CD4-positive, CD25-positive, alpha-beta regulatory T cell (primary cell): ENCODE data around the gene GAGE2A. TPM values are rescaled to one million over a fixed set of nuclear protein-coding genes. Genes with fewer than 3 reads are reported as not detected.
"Not testable (repeated sequence)": the region's sequence is repeated elsewhere in the genome, so short reads cannot be mapped to it uniquely, and the experiment has no call there.

Experiments used
- ATAC-seq, 2 donors: fragments of 150-1000 bp; cut with Tn5 transposase; one replicate each; pipeline ENCODE4 v1.10.0; 2021; ENCODE audit warnings: low read depth in 2 of 2, moderate number of reproducible peaks in 2 of 2, moderate library complexity in 1 of 2
- DNase-seq, 3 donors: peaks; one replicate each; pipeline versions ENCODE4 v3.0.0 to v3.0.0-alpha.2; 2012 to 2022; ENCODE audit warnings: mixed read lengths in 1 of 3
- H3K27ac ChIP-seq: one replicate; pipeline ENCODE4 v1.7.0; 2013; ENCODE audit warnings: mild to moderate bottlenecking, low read length; ENCODE audit not compliant: insufficient read depth, poor library complexity, severe bottlenecking
- H3K27me3 ChIP-seq: one replicate; pipeline ENCODE4 v1.7.0; 2013; ENCODE audit warnings: low read length; ENCODE audit not compliant: control insufficient read depth, insufficient read depth
- H3K36me3 ChIP-seq: one replicate; pipeline ENCODE4 v1.7.0; 2013; ENCODE audit warnings: mild to moderate bottlenecking, low read length, moderate library complexity; ENCODE audit not compliant: control insufficient read depth, insufficient read depth
- H3K4me1 ChIP-seq: 2 replicates; pipeline ENCODE4 v1.7.0; 2013; ENCODE audit warnings: mild to moderate bottlenecking, low read length; ENCODE audit not compliant: insufficient read depth, control insufficient read depth, poor library complexity, severe bottlenecking
- H3K4me3 ChIP-seq: one replicate; pipeline ENCODE4 v1.7.0; 2013; ENCODE audit warnings: low read depth, mild to moderate bottlenecking, low read length, moderate library complexity
- H3K9me3 ChIP-seq, 2 experiments: 1 replicate in 1 of 2; 2 replicates in 1 of 2; pipeline ENCODE4 v1.7.0; 2013; ENCODE audit warnings: low read length in 2 of 2, mild to moderate bottlenecking in 1 of 2, moderate library complexity in 1 of 2; ENCODE audit not compliant: control insufficient read depth in 2 of 2
- H3K27ac Mint-ChIP-seq, 3 donors: one replicate each; pipeline ENCODE4 v1.8.0; 2020 to 2022; ENCODE audit warnings: mild to moderate bottlenecking in 3 of 3, mixed read lengths in 3 of 3, moderate library complexity in 2 of 3
- H3K27me3 Mint-ChIP-seq: one replicate; pipeline ENCODE4 v1.8.0; 2022; ENCODE audit warnings: mild to moderate bottlenecking, mixed read lengths
- H3K36me3 Mint-ChIP-seq: one replicate; pipeline ENCODE4 v1.8.0; 2020; ENCODE audit warnings: mixed read lengths
- H3K4me1 Mint-ChIP-seq, 4 donors: one replicate each; pipeline ENCODE4 v1.8.0; 2020 to 2022; ENCODE audit warnings: mixed read lengths in 4 of 4, mild to moderate bottlenecking in 1 of 4
- H3K4me3 Mint-ChIP-seq, 4 donors: one replicate each; pipeline ENCODE4 v1.8.0; 2020 to 2022; ENCODE audit warnings: mild to moderate bottlenecking in 4 of 4, mixed read lengths in 4 of 4, moderate library complexity in 3 of 4
- H3K9me3 Mint-ChIP-seq, 7 donors: one replicate each; pipeline ENCODE4 v1.8.0; 2020 to 2022; ENCODE audit warnings: mixed read lengths in 7 of 7, mild to moderate bottlenecking in 3 of 7, moderate library complexity in 2 of 7
- polyA plus RNA-seq, 4 donors: library from polyadenylated mRNA; unstranded; fragments of 300-500 nt; fragmentation: Illumina TruSeq; gene quantifications; one replicate each; pipeline ENCODE4 v1.2.3, GENCODE V29; 2021
- total RNA-seq: library from RNA; stranded (reverse); gene quantifications from one replicate; pipeline ENCODE4 v1.2.3, GENCODE V29; 2022

The GAGE2A gene
- total RNA-seq (not detected), polyA plus RNA-seq (not detected)

- DNase-seq, H3K27me3 ChIP-seq, ATAC-seq, H3K9me3 ChIP-seq, H3K36me3 ChIP-seq, H3K27ac ChIP-seq, H3K4me3 Mint-ChIP-seq, H3K9me3 Mint-ChIP-seq, H3K4me3 ChIP-seq, H3K4me1 ChIP-seq, H3K4me1 Mint-ChIP-seq, H3K36me3 Mint-ChIP-seq, H3K27me3 Mint-ChIP-seq, H3K27ac Mint-ChIP-seq: not testable (repeated sequence)
Measured at GRCh38 chrX:49589196-49589595, at the start of gene GAGE2A. TSS of gene GAGE2A (plus strand) at chrX:49589496. CDS start at chrX:49590651, 1,155 bp downstream.

- H3K4me3 Mint-ChIP-seq, H3K27me3 ChIP-seq, ATAC-seq, H3K27ac Mint-ChIP-seq, H3K36me3 Mint-ChIP-seq, H3K9me3 ChIP-seq, H3K9me3 Mint-ChIP-seq, H3K4me1 Mint-ChIP-seq, H3K36me3 ChIP-seq, H3K27me3 Mint-ChIP-seq, DNase-seq, H3K4me3 ChIP-seq, H3K27ac ChIP-seq, H3K4me1 ChIP-seq: not testable (repeated sequence)
Measured at GRCh38 chrX:49541433-49541832, 47.9 kb upstream of the GAGE2A start, which contains the start of gene GAGE12D. TSS of gene GAGE12D (plus strand) at chrX:49541733. CDS start at chrX:49542888, 1,155 bp downstream.

- H3K4me3 Mint-ChIP-seq, H3K27me3 Mint-ChIP-seq, H3K9me3 Mint-ChIP-seq, H3K27me3 ChIP-seq, H3K36me3 Mint-ChIP-seq, H3K4me3 ChIP-seq, H3K36me3 ChIP-seq, H3K4me1 Mint-ChIP-seq, DNase-seq, H3K27ac Mint-ChIP-seq, H3K9me3 ChIP-seq, ATAC-seq, H3K27ac ChIP-seq, H3K4me1 ChIP-seq: not testable (repeated sequence)
Measured at GRCh38 chrX:49550989-49551388, 38.3 kb upstream of the GAGE2A start, which contains the start of gene GAGE12E. TSS of gene GAGE12E (plus strand) at chrX:49551289. CDS start at chrX:49552444, 1,155 bp downstream.

- not testable (repeated sequence) for H3K27me3 ChIP-seq, H3K27ac ChIP-seq, H3K27me3 Mint-ChIP-seq, H3K9me3 Mint-ChIP-seq, H3K4me1 Mint-ChIP-seq, H3K4me3 Mint-ChIP-seq, ATAC-seq, H3K36me3 ChIP-seq, H3K36me3 Mint-ChIP-seq, H3K9me3 ChIP-seq, H3K4me3 ChIP-seq, DNase-seq, H3K4me1 ChIP-seq, H3K27ac Mint-ChIP-seq
Measured at GRCh38 chrX:49560542-49560941, 28.8 kb upstream of the GAGE2A start, which contains the start of gene GAGE12F. TSS of gene GAGE12F (plus strand) at chrX:49560842. CDS start at chrX:49561997, 1,155 bp downstream.

- ATAC-seq, H3K4me1 Mint-ChIP-seq, H3K4me3 ChIP-seq, H3K27me3 Mint-ChIP-seq, H3K4me3 Mint-ChIP-seq, H3K27me3 ChIP-seq, H3K9me3 Mint-ChIP-seq, H3K36me3 ChIP-seq, H3K36me3 Mint-ChIP-seq, H3K27ac ChIP-seq, DNase-seq, H3K9me3 ChIP-seq, H3K4me1 ChIP-seq, H3K27ac Mint-ChIP-seq: not testable (repeated sequence)
Measured at GRCh38 chrX:49568728-49569127, 20.6 kb upstream of the GAGE2A start.

- H3K9me3 ChIP-seq, DNase-seq, H3K36me3 Mint-ChIP-seq, H3K4me3 Mint-ChIP-seq, H3K9me3 Mint-ChIP-seq, H3K27me3 Mint-ChIP-seq, H3K36me3 ChIP-seq, ATAC-seq, H3K4me1 ChIP-seq, H3K27me3 ChIP-seq, H3K4me3 ChIP-seq, H3K4me1 Mint-ChIP-seq, H3K27ac Mint-ChIP-seq, H3K27ac ChIP-seq: not testable (repeated sequence)
Measured at GRCh38 chrX:49569152-49569551, 20.1 kb upstream of the GAGE2A start.

GRCh38 chrX:49570100-49570499, 19.2 kb upstream of the GAGE2A start, which contains the start of gene GAGE12G:
TSS of gene GAGE12G (plus strand) at chrX:49570400. CDS start at chrX:49571555, 1,155 bp downstream.
- not testable (repeated sequence) for H3K27ac ChIP-seq, H3K27me3 ChIP-seq, H3K27ac Mint-ChIP-seq, H3K9me3 Mint-ChIP-seq, H3K4me1 Mint-ChIP-seq, H3K27me3 Mint-ChIP-seq, H3K36me3 ChIP-seq, DNase-seq, H3K4me3 Mint-ChIP-seq, H3K9me3 ChIP-seq, ATAC-seq, H3K4me1 ChIP-seq, H3K4me3 ChIP-seq, H3K36me3 Mint-ChIP-seq

GRCh38 chrX:49579649-49580048, 9.6 kb upstream of the GAGE2A start, which contains the start of gene GAGE12H:
TSS of gene GAGE12H (plus strand) at chrX:49579949. CDS start at chrX:49581104, 1,155 bp downstream.
- DNase-seq, H3K9me3 ChIP-seq, H3K27me3 Mint-ChIP-seq, H3K27ac ChIP-seq, H3K27me3 ChIP-seq, H3K9me3 Mint-ChIP-seq, H3K4me1 ChIP-seq, H3K4me3 ChIP-seq, H3K36me3 Mint-ChIP-seq, H3K4me1 Mint-ChIP-seq, H3K4me3 Mint-ChIP-seq, H3K27ac Mint-ChIP-seq, H3K36me3 ChIP-seq, ATAC-seq: not testable (repeated sequence)
